HG02884 (cell line): ENCODE measurements around the gene RMC1.

Source experiments
- ATAC-seq: cut with Tn5 transposase; IDR thresholded peaks from one replicate; pipeline ENCODE4 v1.9.1; 2021; ENCODE audit warnings: mild to moderate bottlenecking, moderate library complexity; ENCODE audit not compliant: unreplicated experiment

The RMC1 gene

GRCh38 chr18:23578891-23579653 lies 75.8 kb downstream of the RMC1 start:
- no peak for ATAC-seq

- ATAC-seq = no peak
Measured at GRCh38 chr18:23580677-23581367, 77.5 kb downstream of the RMC1 start.
